OCI-LY1 (cell line): ENCODE data around the gene FAM149A.

Experiments used
- H2AFZ ChIP-seq: fragments of 200-600 bp; sonication (generic), shearing (Covaris generic); 2 replicates; pipeline ENCODE4 v1.6.0; 2014; ENCODE audit warnings: antibody characterized with exemption, mild to moderate bottlenecking, low read length
- H3F3A ChIP-seq: fragments of 200-600 bp; sonication (generic), shearing (Covaris generic); 2 replicates; pipeline ENCODE4 v1.6.0; 2014; ENCODE audit warnings: mild to moderate bottlenecking, antibody characterized with exemption, low read length, moderate library complexity; ENCODE audit not compliant: insufficient read depth
- H3K27ac ChIP-seq: fragments of 200-600 bp; sonication (generic); 2 replicates; pipeline ENCODE4 v1.5.1; 2014; ENCODE audit warnings: low read length, mixed run types, mild to moderate bottlenecking, low read depth; ENCODE audit not compliant: poor library complexity, severe bottlenecking
- H3K27me3 ChIP-seq: fragments of 200-600 bp; sonication (generic); 2 replicates; pipeline ENCODE4 v1.6.0; 2014; ENCODE audit warnings: antibody characterized with exemption, mild to moderate bottlenecking, low read length, moderate library complexity; ENCODE audit not compliant: insufficient read depth
- H3K36me3 ChIP-seq: fragments of 200-600 bp; sonication (generic); 2 replicates; pipeline ENCODE4 v1.6.1; 2014; ENCODE audit warnings: mild to moderate bottlenecking, antibody characterized with exemption, low read length, moderate library complexity, mixed read lengths; ENCODE audit not compliant: insufficient read depth
- H3K4me1 ChIP-seq: fragments of 200-600 bp; sonication (generic); 2 replicates; pipeline ENCODE4 v1.5.1; 2014; ENCODE audit warnings: mild to moderate bottlenecking, low read length, moderate library complexity; ENCODE audit not compliant: insufficient read depth, severe bottlenecking
- H3K4me2 ChIP-seq: fragments of 200-600 bp; sonication (generic), shearing (Covaris generic); 2 replicates; pipeline ENCODE4 v1.6.1; 2014; ENCODE audit warnings: low read length
- H3K4me3 ChIP-seq: fragments of 200-600 bp; sonication (generic); 2 replicates; pipeline ENCODE4 v1.5.1; 2014; ENCODE audit warnings: low read length, low read depth, mild to moderate bottlenecking, mixed read lengths; ENCODE audit not compliant: poor library complexity, severe bottlenecking
- H3K79me2 ChIP-seq: fragments of 200-600 bp; shearing (Covaris generic); 2 replicates; pipeline ENCODE4 v1.6.1; 2016; ENCODE audit warnings: mixed run types, low read length, mixed read lengths; ENCODE audit not compliant: insufficient read depth
- H3K9ac ChIP-seq: fragments of 200-600 bp; sonication (generic), shearing (Covaris generic); 2 replicates; pipeline ENCODE4 v1.6.1; 2014; ENCODE audit warnings: mild to moderate bottlenecking, low read length, mixed read lengths
- H3K9me2 ChIP-seq: fragments of 200-600 bp; sonication (generic), shearing (Covaris generic); 2 replicates; pipeline ENCODE4 v1.6.1; 2014; ENCODE audit warnings: low read depth, mild to moderate bottlenecking, low read length, mixed read lengths
- H3K9me3 ChIP-seq: fragments of 200-600 bp; shearing (Covaris generic); 2 replicates; pipeline ENCODE4 v1.6.1; 2014; ENCODE audit warnings: low read length, mixed read lengths
- H4K20me1 ChIP-seq: fragments of 200-600 bp; sonication (generic), shearing (Covaris generic); 2 replicates; pipeline ENCODE4 v1.6.0; 2016; ENCODE audit warnings: mild to moderate bottlenecking, low read length; ENCODE audit not compliant: insufficient read depth
- CTCF ChIP-seq: fragments of 200-600 bp; sonication (generic), shearing (Covaris generic); IDR thresholded peaks from 2 replicates; pipeline ENCODE4 v1.5.1; 2017; ENCODE audit warnings: mild to moderate bottlenecking, antibody characterized with exemption, low read length, moderate library complexity, mixed read lengths
- EZH2 ChIP-seq: fragments of 200-600 bp; sonication (generic), shearing (Covaris generic); IDR thresholded peaks from 2 replicates; pipeline ENCODE4 v1.8.0; 2017; ENCODE audit warnings: borderline replicate concordance, mixed run types, mild to moderate bottlenecking, antibody characterized with exemption, low read length, moderate library complexity, mixed read lengths

Gene FAM149A

GRCh38 chr4:186170966-186171365, 66.5 kb downstream of the FAM149A start:
- H3K4me3 ChIP-seq, result no peak overlapping the region
- H3K4me2 ChIP-seq, result no peak overlapping the region
- H3K9me3 ChIP-seq, result no peaks in the 10 kb centered on the region
- no peaks in the 10 kb centered on the region for H3K36me3 ChIP-seq
- H2AFZ ChIP-seq, result no peak overlapping the region
- H3K9ac ChIP-seq, result no peak overlapping the region
- H3K9me2 ChIP-seq, result no peaks in the 10 kb centered on the region
- no peaks in the 10 kb centered on the region for H3K4me1 ChIP-seq
- H3K79me2 ChIP-seq, result no peaks in the 10 kb centered on the region
- H4K20me1 ChIP-seq, result no peaks in the 10 kb centered on the region
- H3K27ac ChIP-seq, result no peak overlapping the region
- TF ChIP-seq CTCF, result no peak
- H3K27me3 ChIP-seq, result no peaks in the 10 kb centered on the region
- H3F3A ChIP-seq, result no peaks in the 10 kb centered on the region

GRCh38 chr4:186172546-186172945, 68.0 kb downstream of the FAM149A start:
- TF ChIP-seq EZH2 (no peak), CTCF (no peak)
- no peak overlapping the region for H3K9ac ChIP-seq

GRCh38 chr4:186188107-186188506, 83.6 kb downstream of the FAM149A start:
- H3K79me2 ChIP-seq, result no peaks in the 10 kb centered on the region
- no peak overlapping the region for H2AFZ ChIP-seq
- TF ChIP-seq CTCF, result no peak
- TF ChIP-seq EZH2, result no peak
- no peak overlapping the region for H3K4me3 ChIP-seq
- H3K9me2 ChIP-seq, result no peaks in the 10 kb centered on the region
- peaks cover 22% of the 10 kb centered on the region for H3K4me1 ChIP-seq
- H3K36me3 ChIP-seq, result no peaks in the 10 kb centered on the region
- H3F3A ChIP-seq, result no peaks in the 10 kb centered on the region
- H3K9ac ChIP-seq, result no peak overlapping the region
- H3K27me3 ChIP-seq, result no peaks in the 10 kb centered on the region
- no peak overlapping the region for H3K4me2 ChIP-seq
- no peaks in the 10 kb centered on the region for H4K20me1 ChIP-seq
- H3K9me3 ChIP-seq, result no peaks in the 10 kb centered on the region
- no peak overlapping the region for H3K27ac ChIP-seq

More at GRCh38 chr4:186172546-186172945, 68.0 kb downstream of the FAM149A start:
- Histone ChIP-seq H3K27ac (no peak overlapping the region), H3K27me3 (no peaks in the 10 kb centered on the region; the same call in 1 of the 2 replicates), H3K4me3 (no peak overlapping the region), H4K20me1 (no peaks in the 10 kb centered on the region), H3K36me3 (no peaks in the 10 kb centered on the region), H3K9me2 (no peaks in the 10 kb centered on the region), H3K9me3 (no peaks in the 10 kb centered on the region), H3K4me2 (no peak overlapping the region), H2AFZ (no peak overlapping the region), H3F3A (no peaks in the 10 kb centered on the region), H3K4me1 (no peaks in the 10 kb centered on the region), H3K79me2 (no peaks in the 10 kb centered on the region)
